AG08395 (cell line): ENCODE measurements around the gene TPRN.

Experiments
- DNase-seq: peaks from one replicate; pipeline ENCODE4 v3.0.0; 2012; ENCODE audit warnings: mixed read lengths, low spot score

Gene TPRN

GRCh38 chr9:137225699-137226331 is 25.3 kb upstream of the TPRN start:
- no peak for DNase-seq

- DNase-seq, result no peak
Measured at GRCh38 chr9:137224830-137225694, 24.5 kb upstream of the TPRN start, which contains the start of gene CYSRT1. Gene CYSRT1 (plus strand): TSS chr9:137225174. CDS start chr9:137225622, 448 bp downstream.

DNA sequence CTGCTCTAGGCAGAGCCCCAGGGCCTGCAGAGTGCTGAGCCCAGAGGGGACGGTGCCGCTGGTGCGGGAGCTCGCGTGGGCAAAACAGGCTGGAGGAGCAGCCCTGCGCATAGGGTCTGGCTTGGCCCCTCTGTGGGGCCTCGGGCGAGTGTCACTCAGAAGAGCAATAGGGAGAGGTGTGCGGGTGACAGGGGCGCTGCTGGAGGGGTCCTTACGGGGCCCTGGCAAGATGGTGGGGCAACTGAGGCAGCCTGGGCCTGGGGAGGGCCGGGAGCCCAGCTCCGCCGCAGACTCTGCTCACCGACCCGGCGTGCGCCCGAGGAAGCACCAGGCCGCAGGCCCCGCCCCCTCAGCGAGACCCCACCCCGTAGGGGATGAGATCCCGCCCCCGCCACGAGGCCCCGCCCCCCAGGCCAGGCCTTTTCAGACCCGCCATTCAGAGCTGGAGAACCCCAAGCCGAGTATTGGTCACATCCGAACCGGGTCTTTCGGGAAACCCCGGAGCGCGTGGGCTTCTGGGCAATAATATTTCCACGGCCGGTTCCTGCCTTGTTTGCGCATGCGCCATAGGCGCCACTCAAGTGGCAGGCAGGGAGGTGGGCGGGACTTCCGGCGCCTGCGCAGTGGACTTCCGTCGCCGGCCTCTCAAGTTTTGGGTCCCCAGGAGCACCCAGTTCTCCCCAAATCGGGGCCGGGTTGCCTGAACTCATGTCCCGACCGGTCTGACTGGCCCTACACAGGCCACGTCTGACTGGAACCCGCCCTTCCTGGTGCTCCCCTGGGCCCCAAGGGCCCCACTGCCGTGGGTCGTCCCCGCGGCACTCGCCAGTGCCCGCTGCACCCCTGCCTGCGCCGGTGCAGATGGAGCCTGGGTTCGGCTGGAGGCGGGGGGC is 22.8 kb upstream of the TPRN start:
- peak; percentile 99 for DNase-seq

- no peak for DNase-seq
Measured at GRCh38 chr9:137222190-137223077, 21.9 kb upstream of the TPRN start, which contains the start of gene RNF208. Gene RNF208 (minus strand): TSS chr9:137222240. CDS start chr9:137221212, 1,028 bp downstream.

DNA sequence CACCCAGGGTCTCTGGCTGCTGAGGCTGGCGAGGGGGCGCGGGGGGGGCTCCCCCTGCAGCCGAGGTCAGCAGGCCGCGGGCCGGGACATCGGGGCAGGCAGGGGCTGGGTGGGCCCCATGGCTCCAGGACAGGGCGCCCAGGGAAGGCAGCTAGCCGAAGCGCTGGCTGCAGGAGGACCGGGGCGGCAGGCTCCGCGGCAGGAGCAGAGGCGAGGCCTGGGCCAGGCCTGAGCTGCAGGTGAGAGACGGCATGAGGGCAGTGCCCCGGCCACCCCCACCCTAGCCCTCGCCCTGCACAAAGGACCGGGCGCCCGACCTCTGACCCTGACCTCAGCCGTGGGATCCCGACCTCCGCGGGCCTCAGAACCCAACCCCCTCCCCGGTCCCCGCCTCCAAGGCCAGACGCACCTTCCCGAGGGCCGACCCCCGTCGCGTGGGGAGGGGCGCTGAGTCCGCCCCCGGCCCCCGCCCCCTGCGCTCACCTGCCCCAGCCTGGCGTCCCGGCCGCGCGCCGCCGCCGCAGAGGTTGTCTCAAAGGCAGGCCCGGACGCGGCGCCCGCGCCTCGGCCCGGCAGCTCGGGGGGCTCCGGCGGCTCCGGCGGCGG is 21.1 kb upstream of the TPRN start:
- DNase-seq, result no peak

DNA sequence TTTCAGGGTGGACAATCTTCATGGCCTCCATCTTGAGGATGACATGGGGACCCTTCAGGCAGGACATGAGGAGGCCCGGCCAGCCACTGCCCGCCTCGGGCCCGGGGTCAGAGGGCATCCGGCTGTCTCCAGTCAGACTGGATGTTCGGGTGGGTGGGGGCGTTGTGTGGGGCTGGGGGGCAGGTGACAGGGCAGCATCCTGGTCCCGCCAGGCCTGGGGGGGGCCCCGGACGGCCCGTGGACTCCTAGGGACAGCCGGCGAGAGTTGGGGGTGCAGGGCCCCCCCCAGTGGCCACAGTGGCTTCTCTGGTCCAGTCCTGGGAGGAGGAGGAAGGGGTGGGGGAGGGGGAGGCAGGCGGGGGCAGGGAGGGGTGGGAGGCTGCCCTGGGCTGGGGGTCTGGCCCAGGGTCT is 20.6 kb upstream of the TPRN start:
- DNase-seq, result no peak

DNA sequence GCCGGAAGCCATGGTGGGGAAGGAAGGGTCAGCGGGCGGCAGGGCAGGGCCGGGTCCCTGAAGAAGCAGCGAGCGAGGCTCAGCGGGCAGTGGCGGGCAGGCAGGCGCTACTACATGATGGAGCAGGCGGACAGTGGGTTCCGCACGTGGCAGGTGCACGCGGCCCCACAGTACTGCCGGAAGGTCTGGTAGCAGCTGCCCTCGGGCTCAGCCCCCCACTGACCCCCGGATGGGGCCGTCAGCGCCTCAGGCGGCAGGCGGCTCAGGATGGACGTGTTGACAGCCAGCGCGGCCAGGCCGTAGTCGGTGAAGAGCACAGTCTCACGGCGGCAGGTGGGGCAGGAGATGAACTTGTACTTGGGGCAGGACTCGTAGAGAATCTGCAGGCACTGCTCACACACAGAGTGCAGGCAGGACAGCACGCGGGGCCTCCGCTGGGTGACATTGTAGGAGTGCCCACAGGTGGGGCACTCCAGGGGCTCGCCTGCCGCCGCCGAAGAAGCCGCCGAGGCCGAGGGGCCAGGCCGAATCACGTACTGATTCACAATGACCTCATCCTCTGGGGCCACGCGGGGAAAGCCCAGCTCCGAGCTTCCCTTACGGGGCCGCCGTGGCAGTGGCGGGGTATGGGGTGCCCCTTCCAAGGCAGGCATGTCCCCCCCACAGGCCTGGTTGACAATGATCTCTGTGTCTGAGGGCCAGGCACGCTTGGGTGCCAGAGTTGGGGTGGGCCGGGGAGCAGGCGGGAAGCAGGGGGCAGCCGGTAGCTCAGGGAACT is 20.0 kb upstream of the TPRN start:
- DNase-seq, result no peak

DNA sequence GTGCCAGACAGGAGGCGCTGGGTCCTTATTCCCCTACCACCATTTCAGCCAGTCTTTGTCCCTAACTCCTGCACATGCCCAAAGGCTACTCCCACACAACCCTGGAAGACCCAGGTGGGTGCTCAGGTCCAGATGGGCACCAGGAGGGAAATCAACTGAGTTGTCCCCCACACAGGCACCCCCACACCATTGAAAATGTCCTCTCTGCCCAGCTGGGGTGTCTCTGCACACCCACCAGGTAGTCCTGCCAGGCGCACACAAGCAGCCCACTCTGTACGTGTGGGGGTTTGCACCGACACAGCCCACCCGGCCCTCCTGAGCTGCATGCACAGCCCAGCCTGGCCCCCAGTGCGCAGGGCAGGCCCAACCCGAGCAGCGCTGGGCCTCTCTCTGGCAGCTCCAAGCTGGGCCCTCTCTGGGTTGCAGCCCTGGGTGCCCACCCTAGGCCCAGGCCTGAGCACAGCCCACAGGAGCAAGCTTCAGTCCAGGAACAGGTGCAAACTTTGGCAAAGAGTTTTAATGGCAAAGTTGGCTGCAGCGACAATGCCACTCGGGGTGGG is 19.3 kb upstream of the TPRN start:
- DNase-seq, result no peak

DNA sequence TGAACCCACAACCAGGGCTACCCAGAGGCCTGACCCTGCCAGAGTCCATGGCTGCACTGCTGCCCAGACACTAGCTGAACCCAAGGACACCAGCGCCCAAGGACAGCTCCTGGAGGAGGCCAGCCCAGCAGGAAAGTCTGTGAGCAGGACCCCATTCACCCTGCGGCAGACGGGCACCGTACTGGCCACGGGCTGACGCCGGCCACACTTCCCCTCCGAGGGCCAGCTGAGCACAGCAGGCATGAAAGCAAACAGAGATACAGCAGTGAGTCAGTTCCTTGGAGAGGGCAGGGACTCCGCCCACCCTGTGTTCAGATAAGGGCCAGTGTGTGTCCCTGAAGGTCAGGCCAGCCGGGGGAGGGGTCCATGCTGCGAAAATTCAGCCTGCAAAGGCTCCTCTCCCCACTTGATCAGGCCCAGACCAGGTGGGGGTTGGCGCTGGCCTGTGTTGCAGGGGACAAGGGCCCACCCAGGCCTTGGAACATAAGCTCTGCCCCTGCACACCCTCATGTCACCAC is 18.3 kb upstream of the TPRN start:
- DNase-seq, result no peak

- no peak for DNase-seq
Measured at GRCh38 chr9:137218212-137218753, 17.7 kb upstream of the TPRN start.

- peak; percentile 72 for DNase-seq
Measured at GRCh38 chr9:137217276-137218211, 17.0 kb upstream of the TPRN start.

DNA sequence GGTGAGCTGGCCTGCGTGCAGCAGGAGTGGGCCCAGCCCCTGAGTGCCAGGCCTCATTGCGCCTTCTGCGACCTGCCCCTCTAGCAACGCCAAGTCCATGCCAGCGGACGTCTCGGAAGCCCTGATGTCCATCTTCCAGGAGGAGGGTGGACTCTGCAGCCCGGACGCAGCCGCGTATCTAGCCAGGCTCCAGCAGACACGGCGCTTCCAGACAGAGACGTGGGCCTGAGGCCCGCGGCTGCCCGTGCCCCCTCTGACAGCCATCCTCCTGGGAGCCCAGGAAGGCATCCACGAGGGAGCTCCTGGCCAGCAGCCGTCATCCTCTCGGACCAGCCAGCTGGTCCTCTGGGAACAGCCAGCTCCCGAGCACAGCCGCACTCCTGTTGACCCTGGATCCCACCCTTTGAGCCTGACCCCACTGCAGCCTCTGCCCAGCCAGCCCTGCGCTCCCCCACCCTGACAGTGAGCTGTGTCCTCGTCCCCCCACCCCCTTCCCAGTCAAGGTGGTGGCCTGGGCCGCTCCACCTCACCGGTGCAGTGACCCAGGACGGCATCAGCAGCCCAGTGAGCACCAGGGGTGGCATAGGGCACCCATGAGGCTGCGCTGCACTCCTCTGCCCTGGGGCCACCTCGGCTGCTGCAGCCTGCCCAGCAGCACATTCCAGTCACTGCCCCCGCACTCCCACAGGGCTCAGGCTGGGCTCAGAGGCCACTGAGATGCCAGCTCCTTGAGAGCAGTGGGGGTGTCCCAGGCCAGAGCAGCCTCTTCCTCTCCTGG is 15.8 kb upstream of the TPRN start:
- DNase-seq, result no peak

DNA sequence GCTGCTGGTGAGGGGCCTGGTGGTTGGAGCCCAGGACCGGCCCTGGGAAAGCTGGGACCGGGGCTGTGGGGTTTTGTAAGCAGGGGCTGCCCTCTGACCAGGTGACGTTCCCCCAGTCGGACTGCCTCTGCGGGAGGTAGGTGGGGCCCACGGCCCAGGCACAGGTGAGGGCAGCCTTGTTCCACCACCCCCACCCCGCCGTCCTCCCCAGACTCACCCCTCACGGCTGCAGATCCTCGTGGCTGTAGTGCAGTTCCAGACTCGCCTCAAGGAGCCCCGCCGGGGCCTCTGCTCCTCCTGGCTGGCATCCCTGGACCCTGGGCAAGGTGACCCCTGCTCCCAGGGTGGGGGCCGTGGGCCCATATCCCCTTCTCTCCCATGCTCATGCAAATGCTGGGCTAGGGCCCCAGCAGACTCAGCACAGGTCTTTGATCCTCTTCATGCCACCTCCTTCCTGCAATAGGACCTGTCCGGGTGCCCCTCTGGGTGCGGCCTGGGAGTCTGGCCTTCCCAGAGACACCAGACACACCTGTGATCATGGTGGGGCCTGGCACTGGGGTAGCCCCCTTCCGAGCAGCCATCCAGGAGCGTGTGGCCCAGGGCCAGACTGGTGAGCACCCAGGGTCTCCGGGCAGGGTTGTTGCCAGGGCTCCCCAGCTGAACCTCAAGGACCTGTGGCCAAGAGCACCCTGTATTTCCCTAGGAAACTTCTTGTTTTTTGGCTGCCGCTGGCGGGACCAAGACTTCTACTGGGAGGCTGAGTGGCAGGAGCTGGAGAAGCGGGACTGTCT is 14.8 kb upstream of the TPRN start:
- no peak for DNase-seq

DNA sequence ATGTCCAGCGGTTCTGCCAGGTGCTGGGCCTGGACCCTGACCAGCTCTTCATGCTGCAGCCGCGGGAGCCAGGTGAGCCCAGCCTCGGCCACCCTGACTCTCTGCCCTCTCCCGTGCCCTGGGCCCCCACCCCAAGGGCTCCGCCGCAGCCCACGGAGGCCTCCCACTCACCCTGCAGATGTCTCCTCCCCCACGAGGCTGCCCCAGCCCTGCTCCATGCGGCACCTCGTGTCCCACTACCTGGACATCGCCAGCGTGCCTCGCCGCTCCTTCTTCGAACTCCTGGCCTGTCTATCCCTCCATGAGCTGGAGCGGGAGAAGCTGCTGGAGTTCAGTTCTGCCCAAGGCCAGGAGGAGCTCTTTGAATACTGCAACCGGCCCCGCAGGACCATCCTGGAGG is 14.1 kb upstream of the TPRN start:
- no peak for DNase-seq

- no peak for DNase-seq
Measured at GRCh38 chr9:137213160-137214060, 12.9 kb upstream of the TPRN start.
